ENCODE measurements around the gene CD276.
"Not testable (repeated sequence)": the region's sequence is repeated elsewhere in the genome, so short reads cannot be mapped to it uniquely, and the experiment has no call there.

The CD276 gene

GRCh38 chr15:73684581-73685455 is 635 bp downstream of the CD276 start:
- DNase-seq, result no peak

- no peak for DNase-seq
These were observed 1.8 kb downstream of the CD276 start for GRCh38 chr15:73685981-73686380.

GRCh38 chr15:73686781-73687256 is 2.6 kb downstream of the CD276 start:
- no peak for DNase-seq

- no peak for DNase-seq
These were observed 3.2 kb downstream of the CD276 start for GRCh38 chr15:73687351-73687750.

GRCh38 chr15:73688455-73688854 is 4.3 kb downstream of the CD276 start:
- no peak for DNase-seq

GRCh38 chr15:73691396-73691795 is 7.2 kb downstream of the CD276 start:
- no peak for DNase-seq

GRCh38 chr15:73694419-73694818 is 10.2 kb downstream of the CD276 start:
- DNase-seq, result no peak

- no peak for DNase-seq
These were observed 11.8 kb downstream of the CD276 start for GRCh38 chr15:73695773-73696640.

- DNase-seq, result no peak
These were observed 12.4 kb downstream of the CD276 start for GRCh38 chr15:73696641-73697001.

- DNase-seq, result peak; percentile 86 to 90
These were observed 12.9 kb downstream of the CD276 start for GRCh38 chr15:73697033-73697467.

- no peak for DNase-seq
These were observed 15.3 kb downstream of the CD276 start for GRCh38 chr15:73699249-73700040.

- peak; percentile 63 to 73 for DNase-seq
These were observed 16.1 kb downstream of the CD276 start for GRCh38 chr15:73700041-73700842.

GRCh38 chr15:73702311-73703239 is 18.4 kb downstream of the CD276 start:
- not testable (repeated sequence) for DNase-seq

GRCh38 chr15:73703601-73704000 is 19.4 kb downstream of the CD276 start:
- not testable (repeated sequence) for DNase-seq

- DNase-seq, result not testable (repeated sequence)
These were observed 20.1 kb downstream of the CD276 start for GRCh38 chr15:73704142-73704868.

- DNase-seq, result peak; percentile 52 to 61
These were observed 20.9 kb downstream of the CD276 start for GRCh38 chr15:73704869-73705645.

- no peak for DNase-seq
These were observed 24.5 kb downstream of the CD276 start for GRCh38 chr15:73708691-73709090.

GRCh38 chr15:73709241-73709640 is 25.1 kb downstream of the CD276 start:
- no peak for DNase-seq

- DNase-seq, result no peak
These were observed 25.5 kb downstream of the CD276 start for GRCh38 chr15:73709686-73710085.

Data from AML-193 (cell line).